H1 (cell line): Measurements from ENCODE around the gene SMARCC2. TPM values are rescaled to one million over a fixed set of nuclear protein-coding genes. Genes with fewer than 3 reads are reported as not detected.

Source experiments
- ASH2L ChIP-seq: fragments of 200-600, 300-600 bp; sonication (generic); IDR thresholded peaks from one replicate; pipeline ENCODE4 v1.7.1; 2017; ENCODE audit warnings: low read length
- POLR2AphosphoS5 ChIP-seq: IDR thresholded peaks from 2 replicates; pipeline ENCODE4 v1.6.1; 2011; ENCODE audit warnings: low read depth, low read length
- SUZ12 ChIP-seq: fragments of 200-600 bp; sonication (generic); IDR thresholded peaks from 2 replicates; pipeline ENCODE4 v1.6.1; 2012; ENCODE audit warnings: mild to moderate bottlenecking, inconsistent platforms, low read length, moderate library complexity, mixed read lengths
- polyA plus RNA-seq, 7 experiments: library from polyadenylated mRNA; depleted of rRNA in 3 of 7; stranded (reverse) in 5 of 7; unstranded in 2 of 7; fragments of >200 nt in 5 of 7; fragments of 200-250 nt in 2 of 7; gene quantifications; 1 replicate in 5 of 7; 2 replicates in 1 of 7; 4 replicates in 1 of 7; pipeline versions ENCODE4 v1.2.1 to v1.2.3, GENCODE V29; 2011 to 2013; ENCODE audit warnings: missing spikeins in 2 of 7, mixed read lengths in 2 of 7
- total RNA-seq: library from RNA; stranded (reverse); fragmentation: NEBNext Ultra II Directional; extraction: Animal tissue kit (Norgen Biotek cat#: 25700); gene quantifications from 2 replicates; pipeline ENCODE4 v1.2.1, GENCODE V29; 2021
- TF ChIP-seq, protein P1 (sequence below): IDR thresholded peaks from 2 replicates; pipeline ENCODE4 v1.6.1; 2012; ENCODE audit warnings: inconsistent platforms

SMARCC2 gene
- total and polyA plus RNA-seq, 2 of the 8 experiments (the other 6 are each of a cell fraction or from before 2014, with no cell fraction given), result 33.9 to 78.5 TPM

DNA sequence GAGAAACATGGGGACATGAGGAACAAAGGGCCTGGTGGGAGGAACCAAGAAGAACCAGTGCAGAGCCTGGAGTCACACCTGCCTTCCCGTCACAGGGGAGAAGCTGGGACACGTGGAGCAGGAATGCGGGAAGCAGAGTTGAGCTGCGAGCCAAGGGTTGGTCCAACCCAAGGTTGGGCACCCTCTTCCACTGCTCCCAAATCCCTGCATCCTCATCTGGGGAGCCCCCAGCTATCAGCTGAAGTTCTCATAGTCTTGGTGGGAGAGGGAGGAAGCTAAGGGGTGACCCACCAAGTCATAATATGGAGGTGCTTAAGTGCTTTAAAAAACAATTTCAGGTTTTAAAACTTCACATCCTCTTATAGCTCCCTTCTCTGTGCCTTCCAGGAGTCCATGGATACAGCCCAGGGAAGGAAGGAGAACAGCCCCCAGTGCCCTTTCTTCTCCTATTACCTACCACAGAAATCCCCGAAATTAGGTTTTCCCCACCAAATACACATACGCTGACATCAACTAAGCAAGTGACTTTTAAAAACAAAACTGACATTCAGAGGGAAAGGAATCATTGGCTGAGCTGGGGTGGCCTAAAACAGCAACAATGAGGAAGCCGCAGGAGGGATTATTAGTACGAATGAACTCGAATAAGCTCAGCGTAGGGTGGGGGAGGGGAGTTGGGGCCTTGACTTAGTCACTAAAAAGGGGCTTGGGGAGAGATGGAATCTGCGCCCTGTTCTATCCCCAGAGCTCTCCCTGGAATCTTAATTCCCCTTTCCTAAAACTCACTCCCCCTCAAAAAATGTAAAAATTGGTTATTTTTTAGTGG lies 26.6 kb downstream of the SMARCC2 start (continued):
- peak; percentile 7 for TF ChIP-seq ASH2L
- TF ChIP-seq, protein P1, sequence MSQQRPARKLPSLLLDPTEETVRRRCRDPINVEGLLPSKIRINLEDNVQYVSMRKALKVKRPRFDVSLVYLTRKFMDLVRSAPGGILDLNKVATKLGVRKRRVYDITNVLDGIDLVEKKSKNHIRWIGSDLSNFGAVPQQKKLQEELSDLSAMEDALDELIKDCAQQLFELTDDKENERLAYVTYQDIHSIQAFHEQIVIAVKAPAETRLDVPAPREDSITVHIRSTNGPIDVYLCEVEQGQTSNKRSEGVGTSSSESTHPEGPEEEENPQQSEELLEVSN, result no peak
- TF ChIP-seq SUZ12, result no peak
- TF ChIP-seq POLR2AphosphoS5, result peak; percentile 89
